Measurements from ENCODE around the gene SLC35F1. TPM values are rescaled to one million over a fixed set of nuclear protein-coding genes. Genes with fewer than 3 reads are reported as not detected.

SLC35F1 gene
- total RNA-seq, 2 donors from 2014 or later, result 1.5 to 2.1 TPM

DNA sequence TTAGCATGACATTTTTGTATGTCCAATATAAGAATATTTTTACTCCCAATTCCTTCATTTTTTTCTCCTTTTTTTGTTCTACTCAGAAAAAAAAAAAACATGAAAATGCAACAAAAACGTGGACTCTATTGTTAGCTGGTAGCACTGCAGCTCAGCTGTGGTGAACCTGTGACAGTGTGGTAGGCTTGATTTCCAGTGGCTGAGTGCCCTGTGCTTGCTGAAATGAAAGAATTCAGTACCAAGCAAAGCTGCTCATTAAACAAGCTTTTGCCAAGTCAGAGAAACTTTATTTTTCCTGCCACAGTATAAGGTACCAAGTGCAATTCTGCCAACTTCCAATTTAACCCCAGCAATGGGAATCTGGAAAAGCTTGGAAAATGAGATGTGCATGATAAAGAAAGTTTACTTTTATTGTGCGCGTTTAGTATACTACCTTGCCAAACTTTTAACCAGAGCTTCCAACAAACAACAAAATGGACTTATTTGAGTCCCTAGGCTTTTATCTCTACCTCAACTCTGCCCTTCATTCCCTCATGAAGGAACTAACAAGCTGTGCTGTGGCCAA, 215.2 kb downstream of the SLC35F1 start:
- intact Hi-C loops (cut with DNase I), result no loop called here
- 24% methylated on average over 3 of the region's 3 CpGs for WGBS
- Histone ChIP-seq H3K9me3 (no peaks in the 10 kb centered on the region), H3K36me3 (no peaks in the 10 kb centered on the region), H3K27ac (no peak overlapping the region), H3K4me3 (no peak overlapping the region), H3K4me1 (replicated peaks) (no peaks in the 10 kb centered on the region), H3K27me3 (replicated peaks; ENCODE audit: insufficient read depth) (no peaks in the 10 kb centered on the region)
- TF ChIP-seq POLR2AphosphoS5 (IDR thresholded peaks at IDR 0.05) (no peak), POLR2A (IDR thresholded peaks at IDR 0.05) (no peak)
- TF ChIP-seq, protein P1, sequence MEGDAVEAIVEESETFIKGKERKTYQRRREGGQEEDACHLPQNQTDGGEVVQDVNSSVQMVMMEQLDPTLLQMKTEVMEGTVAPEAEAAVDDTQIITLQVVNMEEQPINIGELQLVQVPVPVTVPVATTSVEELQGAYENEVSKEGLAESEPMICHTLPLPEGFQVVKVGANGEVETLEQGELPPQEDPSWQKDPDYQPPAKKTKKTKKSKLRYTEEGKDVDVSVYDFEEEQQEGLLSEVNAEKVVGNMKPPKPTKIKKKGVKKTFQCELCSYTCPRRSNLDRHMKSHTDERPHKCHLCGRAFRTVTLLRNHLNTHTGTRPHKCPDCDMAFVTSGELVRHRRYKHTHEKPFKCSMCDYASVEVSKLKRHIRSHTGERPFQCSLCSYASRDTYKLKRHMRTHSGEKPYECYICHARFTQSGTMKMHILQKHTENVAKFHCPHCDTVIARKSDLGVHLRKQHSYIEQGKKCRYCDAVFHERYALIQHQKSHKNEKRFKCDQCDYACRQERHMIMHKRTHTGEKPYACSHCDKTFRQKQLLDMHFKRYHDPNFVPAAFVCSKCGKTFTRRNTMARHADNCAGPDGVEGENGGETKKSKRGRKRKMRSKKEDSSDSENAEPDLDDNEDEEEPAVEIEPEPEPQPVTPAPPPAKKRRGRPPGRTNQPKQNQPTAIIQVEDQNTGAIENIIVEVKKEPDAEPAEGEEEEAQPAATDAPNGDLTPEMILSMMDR (IDR thresholded peaks at IDR 0.05), result no peak
- no peak for DNase-seq (ENCODE audit: low spot score)

DNA sequence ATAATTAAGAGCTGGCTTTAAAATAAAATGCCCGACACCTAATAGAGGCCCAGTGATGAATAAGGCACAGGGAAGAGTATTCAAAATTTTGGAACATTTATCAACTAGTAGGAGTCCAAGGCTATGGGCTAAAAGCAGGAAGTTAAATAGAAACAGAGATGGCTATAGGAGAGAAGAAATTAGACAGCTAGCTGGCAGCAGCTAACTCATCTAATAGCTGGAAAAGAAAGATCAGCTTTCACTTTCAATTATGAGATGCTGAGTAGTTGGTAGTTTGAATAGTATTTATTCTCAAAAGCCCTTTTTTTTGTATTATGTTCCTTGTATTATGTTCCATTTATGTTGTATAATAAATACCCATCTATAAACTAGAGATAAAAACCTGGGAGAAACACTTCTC, 215.7 kb downstream of the SLC35F1 start:
- no peaks in the 10 kb centered on the region for H3K36me3 ChIP-seq
- H3K4me3 ChIP-seq, result no peak overlapping the region
- H3K27ac ChIP-seq, result no peak overlapping the region
- DNase-seq (ENCODE audit: low spot score), result no peak
- 64% methylated on average over 1 of the region's 1 CpG for WGBS
- H3K9me3 ChIP-seq, result no peaks in the 10 kb centered on the region
- no peaks in the 10 kb centered on the region for H3K4me1 ChIP-seq (replicated peaks)
- no peaks in the 10 kb centered on the region for H3K27me3 ChIP-seq (replicated peaks; ENCODE audit: insufficient read depth)
- intact Hi-C loops (cut with DNase I), result no loop called here
- TF ChIP-seq POLR2A (IDR thresholded peaks at IDR 0.05) (no peak), POLR2AphosphoS5 (IDR thresholded peaks at IDR 0.05) (no peak)
- TF ChIP-seq, protein P1 (IDR thresholded peaks at IDR 0.05), result no peak

DNA sequence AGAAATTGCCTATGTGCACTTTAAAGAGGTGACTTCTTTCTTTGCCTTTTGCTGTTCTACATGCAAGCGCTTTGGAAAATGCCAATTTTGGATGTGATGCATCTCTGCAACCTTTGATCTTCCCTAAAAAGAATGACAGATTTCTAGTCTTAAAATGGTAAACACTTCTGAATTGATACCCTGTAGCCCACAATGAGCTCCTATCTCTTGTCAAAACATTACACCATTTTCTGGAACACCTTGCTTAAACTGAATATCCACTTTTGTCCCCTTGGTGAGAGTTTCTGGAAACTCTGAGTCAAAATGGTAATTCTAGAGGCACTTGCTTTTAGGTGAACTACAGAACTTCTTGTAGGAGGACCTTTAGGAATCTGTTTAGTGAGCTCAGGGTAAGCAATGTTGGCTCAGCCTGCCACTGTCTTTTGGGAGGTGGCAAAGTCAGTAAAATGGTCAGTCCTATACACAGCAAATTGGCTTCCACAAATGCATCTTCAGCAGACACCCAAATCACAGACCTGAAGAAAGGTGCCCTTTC, 216.5 kb downstream of the SLC35F1 start:
- H3K9me3 ChIP-seq, result no peaks in the 10 kb centered on the region
- intact Hi-C loops (cut with DNase I), result no loop called here
- WGBS, result 91% methylated on average over 1 of the region's 1 CpG
- no peak overlapping the region for H3K4me3 ChIP-seq
- TF ChIP-seq, protein P1 (IDR thresholded peaks at IDR 0.05), result no peak
- TF ChIP-seq POLR2AphosphoS5 (IDR thresholded peaks at IDR 0.05), result no peak
- no peak for TF ChIP-seq POLR2A (IDR thresholded peaks at IDR 0.05)
- H3K4me1 ChIP-seq (replicated peaks), result no peaks in the 10 kb centered on the region
- H3K27ac ChIP-seq, result no peak overlapping the region
- H3K36me3 ChIP-seq, result no peaks in the 10 kb centered on the region
- DNase-seq (ENCODE audit: low spot score), result no peak
- no peaks in the 10 kb centered on the region for H3K27me3 ChIP-seq (replicated peaks; ENCODE audit: insufficient read depth)

- no peak for DNase-seq (ENCODE audit: low spot score)
- H3K9me3 ChIP-seq, result no peaks in the 10 kb centered on the region
- intact Hi-C loops (cut with DNase I), result no loop called here
- TF ChIP-seq POLR2A (IDR thresholded peaks at IDR 0.05) (no peak), POLR2AphosphoS5 (IDR thresholded peaks at IDR 0.05) (no peak)
- TF ChIP-seq, protein P1 (IDR thresholded peaks at IDR 0.05), result no peak
- H3K4me1 ChIP-seq (replicated peaks), result no peaks in the 10 kb centered on the region
- no peak overlapping the region for H3K27ac ChIP-seq
- no peaks in the 10 kb centered on the region for H3K27me3 ChIP-seq (replicated peaks; ENCODE audit: insufficient read depth)
- 23% methylated on average over 2 of the region's 2 CpGs for WGBS
- no peaks in the 10 kb centered on the region for H3K36me3 ChIP-seq
- H3K4me3 ChIP-seq, result no peak overlapping the region
Observed at GRCh38 chr6:118124851-118125250, 217.8 kb downstream of the SLC35F1 start.

GRCh38 chr6:118128755-118129154, 221.7 kb downstream of the SLC35F1 start:
- DNase-seq (ENCODE audit: low spot score), result no peak
- Histone ChIP-seq H3K27ac (no peak overlapping the region), H3K4me1 (replicated peaks) (no peaks in the 10 kb centered on the region), H3K4me3 (no peak overlapping the region), H3K9me3 (no peaks in the 10 kb centered on the region), H3K27me3 (replicated peaks; ENCODE audit: insufficient read depth) (no peaks in the 10 kb centered on the region), H3K36me3 (no peaks in the 10 kb centered on the region)
- TF ChIP-seq POLR2A (IDR thresholded peaks at IDR 0.05) (no peak), POLR2AphosphoS5 (IDR thresholded peaks at IDR 0.05) (no peak)
- TF ChIP-seq, protein P1 (IDR thresholded peaks at IDR 0.05), result no peak
- intact Hi-C loops (cut with DNase I), result no loop called here

Measured in prostate gland (tissue), 2 donors.